DND-41 (cell line): ENCODE data around the gene TFAP2B.

Experiments
- ATAC-seq: fragments of 200-7000 bp; cut with Tn5 transposase; 3 replicates; pipeline ENCODE4 v1.9.1; 2021; ENCODE audit warnings: low read depth; ENCODE audit not compliant: insufficient read depth
- DNase-seq: peaks from one replicate; pipeline ENCODE4 v3.0.0-alpha.2; 2020
- H2AFZ ChIP-seq: 2 replicates; pipeline ENCODE4 v1.6.0; 2012; ENCODE audit warnings: low read depth, low read length
- H3K27ac ChIP-seq: 2 replicates; pipeline ENCODE4 v1.5.1; 2012; ENCODE audit warnings: low read length, inconsistent platforms
- H3K27me3 ChIP-seq: fragments of 200-600 bp; sonication (generic); 2 replicates; pipeline ENCODE4 v1.6.0; 2012; ENCODE audit warnings: low read length, mild to moderate bottlenecking, inconsistent platforms; ENCODE audit not compliant: insufficient read depth, poor library complexity
- H3K36me3 ChIP-seq: 2 replicates; pipeline ENCODE4 v1.5.1; 2012; ENCODE audit warnings: low read length, inconsistent platforms; ENCODE audit not compliant: insufficient read depth
- H3K4me1 ChIP-seq: 2 replicates; pipeline ENCODE4 v1.5.1; 2012; ENCODE audit warnings: mild to moderate bottlenecking, low read length; ENCODE audit not compliant: insufficient read depth
- H3K4me2 ChIP-seq: 2 replicates; pipeline ENCODE4 v1.6.0; 2012; ENCODE audit warnings: mild to moderate bottlenecking, moderate library complexity, low read length, inconsistent platforms; ENCODE audit not compliant: insufficient read depth
- H3K4me3 ChIP-seq, 2 experiments: fragments of 200-600 bp in 1 of 2; shearing (Covaris generic) in 1 of 2; 2 replicates each; pipeline ENCODE4 v1.5.1; 2012 to 2016; ENCODE audit warnings: inconsistent platforms in 2 of 2, low read length in 2 of 2, mild to moderate bottlenecking in 2 of 2, low read depth in 1 of 2, moderate library complexity in 1 of 2
- H3K79me2 ChIP-seq: 2 replicates; pipeline ENCODE4 v1.6.0; 2012; ENCODE audit warnings: low read length, inconsistent platforms; ENCODE audit not compliant: insufficient read depth
- H3K9ac ChIP-seq: 2 replicates; pipeline ENCODE4 v1.6.0; 2012; ENCODE audit warnings: low read depth, mild to moderate bottlenecking, inconsistent platforms, low read length, moderate library complexity
- H3K9me3 ChIP-seq: 2 replicates; pipeline ENCODE4 v1.5.1; 2012; ENCODE audit warnings: low read length, moderate library complexity, mild to moderate bottlenecking, inconsistent platforms; ENCODE audit not compliant: insufficient read depth, severe bottlenecking
- H4K20me1 ChIP-seq: 2 replicates; pipeline ENCODE4 v1.6.0; 2012; ENCODE audit warnings: low read length; ENCODE audit not compliant: insufficient read depth
- CTCF ChIP-seq: IDR thresholded peaks from 2 replicates; pipeline ENCODE4 v1.5.1; 2012; ENCODE audit warnings: borderline replicate concordance, low read length, moderate library complexity, mild to moderate bottlenecking; ENCODE audit not compliant: poor library complexity, severe bottlenecking; ENCODE audit errors: extremely low read depth
- EZH2 ChIP-seq: IDR thresholded peaks from 3 replicates; pipeline ENCODE4 v1.6.1; 2012; ENCODE audit warnings: borderline replicate concordance, low read depth, mild to moderate bottlenecking, moderate library complexity, low read length, inconsistent platforms; ENCODE audit not compliant: severe bottlenecking

The TFAP2B gene

GRCh38 chr6:50840112-50840810, 21.6 kb downstream of the TFAP2B start:
- Histone ChIP-seq H3K27ac (no peak overlapping the region), H3K79me2 (no peaks in the 10 kb centered on the region), H3K36me3 (no peaks in the 10 kb centered on the region), H3K4me3 (no peak overlapping the region), H3K9me3 (no peaks in the 10 kb centered on the region), H3K27me3 (no peaks in the 10 kb centered on the region), H4K20me1 (no peaks in the 10 kb centered on the region), H3K4me2 (no peak overlapping the region), H3K9ac (no peak overlapping the region), H2AFZ (no peak overlapping the region), H3K4me1 (no peaks in the 10 kb centered on the region)
- ATAC-seq, result no peak
- no peak for TF ChIP-seq CTCF
- TF ChIP-seq EZH2, result no peak
- no peak for DNase-seq

GRCh38 chr6:50840811-50841192, 22.1 kb downstream of the TFAP2B start:
- Histone ChIP-seq H3K9me3 (no peaks in the 10 kb centered on the region), H3K27ac (no peak overlapping the region), H3K27me3 (no peaks in the 10 kb centered on the region), H3K36me3 (no peaks in the 10 kb centered on the region), H3K9ac (no peak overlapping the region), H3K79me2 (no peaks in the 10 kb centered on the region), H3K4me2 (no peak overlapping the region), H3K4me1 (no peaks in the 10 kb centered on the region), H4K20me1 (no peaks in the 10 kb centered on the region), H2AFZ (no peak overlapping the region), H3K4me3 (no peak overlapping the region)
- no peak for TF ChIP-seq CTCF
- TF ChIP-seq EZH2, result no peak
- ATAC-seq (no peak), DNase-seq (no peak)

- DNase-seq (no peak), ATAC-seq (no peak)
- no peaks in the 10 kb centered on the region for H3K27me3 ChIP-seq
Measured at GRCh38 chr6:50842446-50842845, 23.8 kb downstream of the TFAP2B start.

More at GRCh38 chr6:50842446-50842845, 23.8 kb downstream of the TFAP2B start:
- Histone ChIP-seq H3K27ac (no peak overlapping the region), H3K4me1 (no peaks in the 10 kb centered on the region), H4K20me1 (no peaks in the 10 kb centered on the region), H3K36me3 (no peaks in the 10 kb centered on the region), H3K4me3 (no peak overlapping the region), H3K9me3 (no peaks in the 10 kb centered on the region), H3K79me2 (no peaks in the 10 kb centered on the region), H3K9ac (no peak overlapping the region), H3K4me2 (no peak overlapping the region), H2AFZ (no peak overlapping the region)
- TF ChIP-seq EZH2 (no peak), CTCF (no peak)
